Measurements from ENCODE around the gene STMN3. TPM values are rescaled to one million over a fixed set of nuclear protein-coding genes. Genes with fewer than 3 reads are reported as not detected.

STMN3 gene

DNA sequence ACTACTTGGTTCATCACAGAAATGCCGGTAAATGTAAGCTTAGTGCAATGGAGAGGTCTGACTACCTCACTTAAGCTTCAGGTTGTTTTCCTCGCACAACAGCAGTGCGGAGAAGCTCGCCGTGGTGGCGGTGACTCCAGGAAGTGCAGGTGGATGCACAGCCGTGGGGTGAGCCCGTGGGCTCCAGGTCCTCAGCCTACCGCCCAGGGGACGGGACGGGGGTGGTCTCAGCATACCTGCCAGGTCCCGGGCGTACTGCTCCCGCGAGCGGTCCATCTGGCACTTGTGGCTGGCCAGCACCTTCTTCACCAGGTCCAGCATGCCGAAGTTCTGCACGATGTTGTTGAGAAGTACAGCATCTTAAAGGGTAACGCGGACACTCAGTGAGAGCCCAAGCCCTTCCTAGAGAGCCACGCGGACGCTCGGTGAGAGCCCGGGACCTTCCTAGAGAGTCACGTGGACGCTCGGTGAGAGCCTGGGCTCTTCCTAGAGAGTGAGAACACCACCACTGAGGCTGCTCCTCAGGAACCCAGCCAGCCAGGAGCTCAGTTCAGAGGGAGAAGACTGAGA is 61.4 kb downstream of the STMN3 start:
- Histone ChIP-seq H3K9ac (ENCODE audit: low read depth, low read length) (no peak overlapping the region), H3K36me3 (ENCODE audit: insufficient read depth, low read length) (peaks cover 24% of the 10 kb centered on the region), H3K4me1 (ENCODE audit: control insufficient read depth, insufficient read depth, low read length) (peaks cover 6% of the 10 kb centered on the region), H3K27me3 (ENCODE audit: control insufficient read depth, insufficient read depth, low read length) (no peaks in the 10 kb centered on the region), H3K9me3 (replicated peaks; ENCODE audit: low read length) (no peaks in the 10 kb centered on the region), H3K4me3 (ENCODE audit: low read length) (no peak overlapping the region), H3K4me2 (ENCODE audit: low read length) (no peak overlapping the region)

DNA sequence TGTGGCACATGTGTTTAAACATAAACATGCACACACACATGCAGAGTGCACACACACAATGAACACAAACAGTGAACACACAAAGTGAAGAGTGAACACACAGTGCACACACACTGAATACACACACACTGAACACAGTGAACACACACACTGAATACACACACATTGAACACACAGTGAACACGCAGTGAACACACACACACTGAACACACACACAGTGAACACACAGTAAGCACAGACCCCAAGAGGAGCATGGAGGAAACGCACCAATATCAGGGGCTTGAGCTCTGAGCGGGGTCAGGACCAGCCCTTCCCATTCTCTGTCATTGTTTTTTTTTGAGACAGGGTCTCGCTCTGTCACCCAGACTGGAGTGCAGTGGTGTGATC is 62.1 kb downstream of the STMN3 start:
- no peak overlapping the region for H3K4me3 ChIP-seq (ENCODE audit: low read length)
- no peak overlapping the region for H3K4me2 ChIP-seq (ENCODE audit: low read length)
- H3K9me3 ChIP-seq (replicated peaks; ENCODE audit: low read length): no peaks in the 10 kb centered on the region
- peaks cover 6% of the 10 kb centered on the region for H3K4me1 ChIP-seq (ENCODE audit: control insufficient read depth, insufficient read depth, low read length)
- H3K9ac ChIP-seq (ENCODE audit: low read depth, low read length): no peak overlapping the region
- H3K27me3 ChIP-seq (ENCODE audit: control insufficient read depth, insufficient read depth, low read length): no peaks in the 10 kb centered on the region
- H3K36me3 ChIP-seq (ENCODE audit: insufficient read depth, low read length): peaks cover 19% of the 10 kb centered on the region

DNA sequence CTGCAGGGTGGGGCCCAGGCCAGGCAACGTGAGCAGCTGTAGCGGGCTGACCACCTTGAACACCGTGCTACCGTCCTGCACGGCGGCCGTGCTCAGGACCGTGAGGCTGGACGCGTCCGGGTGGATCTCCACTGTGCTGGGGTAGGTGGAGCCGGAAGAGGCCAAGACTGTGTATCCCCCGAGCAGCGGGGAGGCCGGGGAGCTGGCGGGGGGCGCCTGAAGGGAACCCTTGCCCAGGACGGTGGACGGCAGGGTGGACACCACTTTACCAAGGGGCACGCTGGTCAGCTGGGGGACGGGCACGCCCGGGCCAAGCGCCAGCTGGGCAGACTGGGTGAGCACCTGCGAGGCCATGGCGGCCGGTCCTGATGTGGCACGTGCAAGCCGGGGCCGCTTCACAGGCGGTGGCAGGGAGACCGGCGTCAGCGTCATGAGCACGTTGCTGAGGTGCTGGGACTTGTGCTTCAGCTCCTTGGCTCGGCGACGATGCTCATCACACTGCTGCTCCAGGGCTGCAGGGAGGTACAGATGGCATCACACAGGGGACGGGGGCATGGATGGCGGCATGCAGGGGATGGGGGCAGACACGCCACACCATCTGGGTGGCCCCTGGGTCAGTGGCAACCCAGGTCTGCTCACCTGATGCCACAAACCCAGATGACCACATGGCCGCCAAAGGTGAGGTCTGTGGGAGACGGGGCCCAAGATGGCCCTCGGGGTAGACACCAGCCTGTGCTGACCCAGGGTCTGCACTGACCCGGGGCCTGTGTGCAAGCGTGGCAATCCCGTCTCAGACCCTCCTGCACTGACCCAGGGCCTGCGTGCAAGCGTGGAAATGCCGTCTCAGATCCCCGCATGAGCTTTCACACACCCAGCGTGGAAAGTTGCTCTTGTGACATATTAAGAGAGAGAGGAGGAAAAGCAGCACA is 62.7 kb downstream of the STMN3 start:
- H3K4me2 ChIP-seq (ENCODE audit: low read length): no peak overlapping the region
- H3K27me3 ChIP-seq (ENCODE audit: control insufficient read depth, insufficient read depth, low read length): no peaks in the 10 kb centered on the region
- peaks cover 18% of the 10 kb centered on the region for H3K36me3 ChIP-seq (ENCODE audit: insufficient read depth, low read length)
- H3K9me3 ChIP-seq (replicated peaks; ENCODE audit: low read length): no peaks in the 10 kb centered on the region
- H3K4me1 ChIP-seq (ENCODE audit: control insufficient read depth, insufficient read depth, low read length): peaks cover 6% of the 10 kb centered on the region
- no peak overlapping the region for H3K9ac ChIP-seq (ENCODE audit: low read depth, low read length)
- no peak overlapping the region for H3K4me3 ChIP-seq (ENCODE audit: low read length)

Small RNA genes within 50 kb of the gene (small RNA-seq; reads per million reads assigned to genes)
- gene TNFRSF6B: not detected

Measured in skeletal muscle satellite cell (primary cell).